SHP77 (cell line): ENCODE data around the gene ZSCAN21.
A peak's percentile ranks its signal among the peaks of the same experiment; 100 is the strongest.

Experiments
- DNase-seq, 2 experiments: peaks; one replicate each; lab custom pipeline; 2025; lab: John Stamatoyannopoulos, UW

Gene ZSCAN21

GRCh38 chr7:100077205-100077604 is 27.6 kb downstream of the ZSCAN21 start:
- no peak for DNase-seq

DNA sequence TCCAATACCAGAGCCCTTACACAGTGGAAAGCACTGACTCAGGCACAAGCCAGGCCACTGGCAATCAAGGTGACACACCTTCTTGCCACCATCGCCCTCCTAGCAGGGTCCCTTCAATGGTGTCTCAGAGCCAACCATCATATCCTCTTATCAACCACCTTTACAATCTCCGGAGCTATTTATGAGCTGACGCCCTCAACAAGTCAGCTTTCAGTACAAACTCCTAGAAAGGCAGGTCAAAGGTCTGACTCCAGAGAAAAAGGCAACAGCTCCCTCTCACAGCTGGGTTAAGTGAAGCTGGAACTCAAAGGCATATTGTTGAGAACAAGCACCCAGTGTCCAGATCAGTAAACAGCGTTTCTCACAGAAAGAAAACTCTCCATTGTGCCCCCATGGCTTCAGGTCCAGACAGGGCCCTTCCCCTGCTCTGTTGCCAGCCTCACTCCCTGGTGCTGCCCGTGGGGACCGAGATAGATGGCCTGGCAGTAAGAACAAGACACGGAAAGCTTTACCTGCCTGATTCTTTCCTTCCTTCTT is 29.5 kb downstream of the ZSCAN21 start:
- DNase-seq = no peak

GRCh38 chr7:100080907-100081534 is 31.4 kb downstream of the ZSCAN21 start:
- DNase-seq = peak in 1 of 2 experiments; percentile 19

DNA sequence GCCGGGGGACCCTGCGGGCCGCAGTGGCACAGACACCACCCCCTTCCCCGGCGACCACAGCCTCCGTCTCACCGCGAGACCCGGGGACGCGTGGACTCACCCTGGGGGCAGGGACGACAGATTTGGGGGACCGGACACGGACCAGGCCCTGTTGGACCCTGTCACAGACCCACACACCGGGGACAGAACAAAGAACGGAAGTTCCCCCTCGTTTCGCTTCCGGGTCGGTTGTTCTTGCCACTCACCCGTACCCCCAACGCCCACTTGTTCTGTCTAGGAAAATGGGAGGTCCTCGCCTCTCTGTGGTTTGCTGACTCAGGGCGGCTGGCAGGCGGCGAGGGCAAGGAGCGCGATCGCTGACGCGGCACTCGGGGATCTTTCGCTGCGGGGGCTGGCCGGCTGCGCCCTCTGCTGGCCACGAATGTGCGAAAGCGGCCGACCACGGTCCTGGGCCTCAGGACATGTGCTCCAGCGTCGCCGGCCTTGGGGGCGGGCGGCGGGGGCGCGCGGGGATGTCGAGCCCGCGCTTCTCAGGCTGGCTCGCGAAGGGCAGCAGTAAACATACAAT is 32.0 kb downstream of the ZSCAN21 start, which contains the start of gene ZNF3:
ZNF3 (minus strand) TSS at position 189 of the 568 bp plus-strand sequence. CDS start 4,366 bp downstream, outside the sequence.
- peak; percentile 94 to 98 for DNase-seq

- DNase-seq = no peak
Observed at GRCh38 chr7:100082978-100083377, 33.4 kb downstream of the ZSCAN21 start.

- DNase-seq = no peak
Observed at GRCh38 chr7:100085515-100085914, 35.9 kb downstream of the ZSCAN21 start.

DNA sequence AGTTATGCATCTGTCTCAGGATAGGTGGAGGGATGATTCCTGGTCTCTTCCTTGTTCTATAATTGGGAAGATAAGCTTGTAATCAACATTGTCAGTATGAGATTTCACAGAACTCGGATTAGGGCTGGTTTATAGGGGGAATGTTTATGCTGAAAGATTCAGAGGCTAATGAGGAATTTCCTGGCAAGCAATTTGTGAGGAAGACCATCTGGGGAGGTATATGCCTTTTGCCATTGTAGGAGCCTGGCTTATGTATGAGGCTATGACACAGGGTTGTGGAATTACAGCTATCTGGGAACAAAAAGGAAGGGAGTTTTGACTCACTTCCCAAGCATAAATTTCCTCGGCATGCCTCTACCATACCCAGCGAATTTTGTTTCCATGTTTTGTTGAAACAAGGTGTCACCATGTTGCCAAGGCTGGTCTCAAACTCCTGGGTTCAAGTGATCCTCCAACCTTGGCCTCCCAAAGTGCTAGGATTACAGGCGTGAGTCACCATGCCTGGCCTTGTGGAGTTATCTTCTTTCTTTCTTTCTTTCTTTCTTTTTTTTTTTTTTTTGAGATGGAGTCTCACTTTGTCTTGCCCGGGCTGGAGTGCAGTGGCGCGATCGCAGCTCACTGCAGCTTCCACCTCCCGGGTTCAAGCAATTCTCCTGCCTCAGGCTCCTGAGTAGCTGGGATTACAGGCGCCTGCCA is 37.6 kb downstream of the ZSCAN21 start:
- no peak for DNase-seq

DNA sequence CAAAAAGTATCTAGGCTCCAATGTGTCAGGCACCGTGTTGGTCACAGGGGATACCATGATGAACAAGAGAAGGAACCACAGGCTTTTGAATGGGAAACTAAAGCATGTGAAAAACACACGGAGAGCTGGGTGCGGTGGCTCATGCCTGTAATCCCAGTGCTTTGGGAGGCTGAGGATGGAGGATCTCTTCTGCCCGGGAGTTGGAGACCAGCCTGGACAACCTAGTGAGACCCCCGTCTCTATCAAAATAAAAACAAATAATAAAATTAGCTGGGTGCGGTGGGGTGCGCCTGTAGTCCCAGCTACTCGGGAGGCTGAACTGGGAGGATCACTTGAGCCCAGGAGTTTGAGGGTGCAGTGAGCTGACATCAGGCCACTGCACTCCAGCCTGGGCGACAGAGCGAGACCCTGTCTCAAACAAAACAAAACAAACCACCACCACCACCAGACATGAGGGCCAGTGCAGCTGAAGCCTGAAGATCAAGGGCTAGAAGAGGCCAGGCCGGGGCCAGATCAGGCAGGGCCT is 38.6 kb downstream of the ZSCAN21 start:
- no peak for DNase-seq

- peak; percentile 33 to 62 for DNase-seq
Observed at GRCh38 chr7:100088621-100089457, 39.3 kb downstream of the ZSCAN21 start, which contains the start of gene COPS6. Gene COPS6 (plus strand): TSS chr7:100088969. CDS start chr7:100088991, 22 bp downstream.

GRCh38 chr7:100089458-100090196 is 40.1 kb downstream of the ZSCAN21 start:
- DNase-seq = no peak

DNA sequence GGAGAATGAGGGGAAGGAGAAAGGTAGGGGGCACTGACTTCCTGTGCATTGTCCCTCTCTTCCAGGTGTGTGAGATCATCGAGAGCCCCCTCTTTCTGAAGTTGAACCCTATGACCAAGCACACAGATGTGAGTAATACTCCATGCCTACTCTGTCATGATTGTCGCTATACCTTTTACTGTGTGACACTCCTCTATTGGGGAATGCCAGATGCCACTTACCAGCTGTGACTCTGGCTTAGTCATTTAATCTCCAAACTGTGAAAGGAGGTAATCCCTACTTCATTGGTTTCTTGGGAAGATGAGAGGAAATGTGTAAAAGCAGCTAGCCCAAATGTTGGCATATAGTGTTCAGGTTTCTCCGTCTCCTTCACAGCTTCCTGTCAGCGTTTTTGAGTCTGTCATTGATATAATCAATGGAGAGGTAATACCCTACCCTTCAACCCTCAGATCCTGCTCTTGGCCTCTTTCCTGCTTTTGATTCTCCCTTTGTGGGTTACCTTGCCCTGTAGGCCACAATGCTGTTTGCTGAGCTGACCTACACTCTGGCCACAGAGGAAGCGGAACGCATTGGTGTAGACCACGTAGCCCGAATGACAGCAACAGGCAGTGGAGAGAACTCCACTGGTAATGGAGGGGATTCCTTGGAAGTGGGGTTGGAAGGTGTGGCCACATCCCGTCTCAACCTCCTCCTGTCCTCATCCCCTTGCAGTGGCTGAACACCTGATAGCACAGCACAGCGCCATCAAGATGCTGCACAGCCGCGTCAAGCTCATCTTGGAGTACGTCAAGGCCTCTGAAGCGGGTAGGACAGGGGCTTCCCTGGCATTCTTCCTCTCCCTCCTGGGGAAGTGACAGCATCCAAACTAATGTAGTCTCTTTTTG is 41.2 kb downstream of the ZSCAN21 start:
- DNase-seq = no peak

DNA sequence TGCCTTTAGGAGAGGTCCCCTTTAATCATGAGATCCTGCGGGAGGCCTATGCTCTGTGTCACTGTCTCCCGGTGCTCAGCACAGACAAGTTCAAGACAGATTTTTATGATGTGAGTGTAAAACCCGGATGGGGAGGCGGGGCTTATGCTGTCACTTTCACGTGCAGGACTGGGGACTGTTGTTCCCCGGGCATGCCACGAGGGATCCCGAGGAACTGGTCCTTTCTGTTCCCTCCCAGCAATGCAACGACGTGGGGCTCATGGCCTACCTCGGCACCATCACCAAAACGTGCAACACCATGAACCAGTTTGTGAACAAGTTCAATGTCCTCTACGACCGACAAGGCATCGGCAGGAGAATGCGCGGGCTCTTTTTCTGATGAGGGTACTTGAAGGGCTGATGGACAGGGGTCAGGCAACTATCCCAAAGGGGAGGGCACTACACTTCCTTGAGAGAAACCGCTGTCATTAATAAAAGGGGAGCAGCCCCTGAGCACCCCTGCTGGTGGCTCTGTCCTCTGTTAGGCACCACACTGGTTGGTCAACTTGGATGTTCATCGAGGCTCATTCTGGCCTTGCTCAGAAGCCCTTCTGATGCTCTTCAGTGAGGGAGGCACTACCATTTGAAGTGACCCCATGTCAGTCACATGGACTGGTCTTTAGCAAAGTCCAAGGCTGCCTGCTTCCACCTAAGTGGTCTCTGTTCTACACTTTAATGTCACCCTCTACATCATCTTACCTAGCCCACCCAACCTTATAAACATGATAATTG is 42.0 kb downstream of the ZSCAN21 start:
- DNase-seq = no peak

- DNase-seq = no peak
Observed at GRCh38 chr7:100093054-100093453, 43.5 kb downstream of the ZSCAN21 start.

- no peak for DNase-seq
Observed at GRCh38 chr7:100093498-100093897, 43.9 kb downstream of the ZSCAN21 start.

GRCh38 chr7:100093925-100094486 is 44.4 kb downstream of the ZSCAN21 start:
- no peak for DNase-seq

- no peak for DNase-seq
Observed at GRCh38 chr7:100095289-100095688, 45.7 kb downstream of the ZSCAN21 start.

GRCh38 chr7:100095704-100096103 is 46.1 kb downstream of the ZSCAN21 start:
- no peak for DNase-seq

- no peak for DNase-seq
Observed at GRCh38 chr7:100098913-100099312, 49.3 kb downstream of the ZSCAN21 start.

DNA sequence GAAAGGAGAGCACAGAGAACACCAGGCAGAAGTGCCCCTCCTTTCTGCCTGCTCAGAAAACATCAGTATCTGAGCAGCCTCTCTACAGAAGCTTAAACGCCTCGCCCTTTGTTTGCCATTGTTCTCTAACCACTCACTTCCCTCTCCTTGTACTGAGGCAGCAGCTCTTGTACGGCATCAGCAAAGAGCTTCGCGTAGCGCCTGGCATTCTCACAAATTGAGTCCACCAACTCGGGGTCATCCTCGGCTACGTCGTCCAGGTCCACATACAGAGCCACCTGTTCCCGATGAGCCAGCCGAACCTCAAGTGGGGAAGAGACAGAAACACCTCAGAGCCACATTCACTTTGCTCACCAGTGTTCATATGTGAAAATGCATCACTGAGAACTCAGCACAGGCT is 49.9 kb downstream of the ZSCAN21 start:
- DNase-seq = no peak
